ENCODE measurements around the gene OPTC. TPM values are rescaled to one million over a fixed set of nuclear protein-coding genes. Genes with fewer than 3 reads are reported as not detected.

The OPTC gene
- total and polyA plus RNA-seq, 2 of the 8 experiments (the other 6 are each of a cell fraction or from before 2014, with no cell fraction given) = 1.1 to 4.0 TPM

- H3K9me3 ChIP-seq (ENCODE audit: insufficient read depth in 2 of 2, low read depth in 1 of 2, low read length in 1 of 2) = no peaks in the 10 kb centered on the region
- FAIRE-seq = no peak
- no peak overlapping the region for H3K4me2 ChIP-seq (ENCODE audit: insufficient read depth in 1 of 2, low read depth in 2 of 2, low read length in 2 of 2)
- no peak overlapping the region for H3K14ac ChIP-seq (ENCODE audit: insufficient read length)
- H4K91ac ChIP-seq (replicated peaks; ENCODE audit: insufficient read length, low read length) = no peak overlapping the region
- no peaks in the 10 kb centered on the region for H3K79me1 ChIP-seq (ENCODE audit: low read depth, low read length)
- H2BK15ac ChIP-seq (ENCODE audit: low read length) = no peak overlapping the region
- 0 out of 2 replicates have a peak overlapping the region, but pooled peaks have one; percentile 30 for H2AFZ ChIP-seq (ENCODE audit: low read length)
- no peak for DNase-seq (ENCODE audit: low read depth in 1 of 2, low spot score in 2 of 2)
- no peak overlapping the region for H2BK5ac ChIP-seq (ENCODE audit: low read depth, low read length)
- H3K9ac ChIP-seq (replicated peaks in 1 of 4; ENCODE audit: extremely low read depth in 1 of 4, low read depth in 3 of 4, low read length in 3 of 4) = no peak overlapping the region
- H4K8ac ChIP-seq (ENCODE audit: extremely low read depth, insufficient read depth, low read length) = no peak overlapping the region
- peaks cover 2 to 21% (median 11%) of the 10 kb centered on the region in 4 experiments; a peak in 5 of 7 replicates for H3K4me1 ChIP-seq (replicated peaks in 1 of 4; ENCODE audit: control insufficient read depth in 3 of 4, insufficient read depth in 4 of 4, low read length in 3 of 4)
- H3K4ac ChIP-seq (replicated peaks; ENCODE audit: insufficient read length, low read depth, low read length) = no peak overlapping the region
- H2BK20ac ChIP-seq (ENCODE audit: low read length) = no peak overlapping the region
- H2BK12ac ChIP-seq (ENCODE audit: low read depth, low read length) = 0 out of 2 replicates have a peak overlapping the region, but pooled peaks have one; percentile 41
- H4K20me1 ChIP-seq (replicated peaks in 1 of 2; ENCODE audit: control insufficient read depth in 1 of 2, insufficient read depth in 2 of 2, low read length in 2 of 2) = no peaks in the 10 kb centered on the region
- H2AK5ac ChIP-seq (ENCODE audit: low read depth, low read length) = no peak overlapping the region
- no peak overlapping the region for H3K27ac ChIP-seq (ENCODE audit: low read depth, low read length)
- POLR2A ChIA-PET (ENCODE audit: partially characterized antibody) = no interaction called here
- no peaks in the 10 kb centered on the region; a peak in 1 of 7 replicates for H3K27me3 ChIP-seq (replicated peaks in 1 of 4; ENCODE audit: control insufficient read depth in 3 of 4, extremely low read depth in 1 of 4, insufficient read depth in 3 of 4, low read length in 3 of 4)
- CTCF ChIA-PET (ENCODE audit: partially characterized antibody) = interaction anchor here (0.7 to 23.5 kb wide), 11 partner anchors 9 to 401 kb away, joined by 3 to 330 read pairs (median 5); partner anchors contain the start of gene FMOD
- no peak overlapping the region for H3K18ac ChIP-seq (ENCODE audit: extremely low read depth, low read length)
- no peaks in the 10 kb centered on the region; the same call in 1 of the 2 replicates for H3K23me2 ChIP-seq (ENCODE audit: low read depth, low read length)
- H3K79me2 ChIP-seq (ENCODE audit: control insufficient read depth in 1 of 2, insufficient read depth in 2 of 2, low read length in 2 of 2) = no peaks in the 10 kb centered on the region
- no peak overlapping the region for H2BK120ac ChIP-seq (replicated peaks; ENCODE audit: low read depth, low read length)
- no peak overlapping the region for H3K4me3 ChIP-seq (ENCODE audit: extremely low read depth in 1 of 4, insufficient read depth in 2 of 4, low read depth in 3 of 4, low read length in 4 of 4)
- H4K5ac ChIP-seq (ENCODE audit: insufficient read length, low read depth, low read length) = no peak overlapping the region
- WGBS, 2 experiments (ENCODE audit: extremely low coverage in 1 of 2, insufficient coverage in 1 of 2, insufficient read length in 1 of 2, insufficient replicate concordance in 2 of 2, low coverage in 1 of 2, low lambda C conversion rate in 2 of 2, missing lambda C conversion rate in 1 of 2) = 88% methylated on average over 3 of the region's 3 CpGs; no CpG with 5 or more reads in 1 of the 2 experiments
- no peak overlapping the region for H3K23ac ChIP-seq (ENCODE audit: insufficient read length)
- no peaks in the 10 kb centered on the region for H3K36me3 ChIP-seq (ENCODE audit: control insufficient read depth in 2 of 4, insufficient read depth in 4 of 4, low read length in 3 of 4)
- H3K56ac ChIP-seq (replicated peaks; ENCODE audit: insufficient read length, low read depth, low read length) = no peak overlapping the region
- no peak for TF ChIP-seq RAD21 (IDR thresholded peaks at IDR 0.05 in 1 of 2, conservative IDR thresholded peaks at IDR 0.05 in 1 of 2; ENCODE audit: low read depth in 2 of 2, low read length in 2 of 2)
These were observed 16.2 kb upstream of the OPTC start for GRCh38 chr1:203477748-203478147.
